Natural killer cell (primary cell): ENCODE data around the gene HDAC4. TPM values are rescaled to one million over a fixed set of nuclear protein-coding genes. Genes with fewer than 3 reads are reported as not detected.

Experiments used
- ATAC-seq, 3 donors: fragments of 150-1000 bp in 2 of 3; fragments of 200-7000 bp in 1 of 3; cut with Tn5 transposase; 1 replicate in 1 of 3; 2 replicates in 2 of 3; pipeline ENCODE4 v1.10.0; 2021; ENCODE audit warnings: mild to moderate bottlenecking in 2 of 3, moderate library complexity in 2 of 3
- DNase-seq, 2 donors: peaks; one replicate each; pipeline versions ENCODE4 v3.0.0 to v3.0.0-alpha.2; 2013 to 2021; ENCODE audit warnings: mixed read lengths in 1 of 2
- H3K27ac ChIP-seq: one replicate; pipeline ENCODE4 v1.5.1; 2013; ENCODE audit warnings: mild to moderate bottlenecking, low read length
- H3K27me3 ChIP-seq: one replicate; pipeline ENCODE4 v1.6.1; 2013; ENCODE audit warnings: low read length; ENCODE audit not compliant: control insufficient read depth, insufficient read depth
- H3K36me3 ChIP-seq: one replicate; pipeline ENCODE4 v1.6.1; 2013; ENCODE audit warnings: low read length; ENCODE audit not compliant: control insufficient read depth, insufficient read depth
- H3K4me1 ChIP-seq: one replicate; pipeline ENCODE4 v1.6.1; 2013; ENCODE audit warnings: low read length; ENCODE audit not compliant: control insufficient read depth, insufficient read depth
- H3K4me3 ChIP-seq: one replicate; pipeline ENCODE4 v1.5.1; 2013; ENCODE audit warnings: low read length
- H3K9me3 ChIP-seq: one replicate; pipeline ENCODE4 v1.6.1; 2013; ENCODE audit warnings: low read length; ENCODE audit not compliant: control insufficient read depth, insufficient read depth
- H3K27ac Mint-ChIP-seq, 2 donors: one replicate each; pipeline ENCODE4 v1.8.0; 2022; ENCODE audit warnings: mild to moderate bottlenecking in 2 of 2, mixed read lengths in 2 of 2, moderate library complexity in 1 of 2
- H3K27me3 Mint-ChIP-seq, 2 donors: one replicate each; pipeline ENCODE4 v1.8.0; 2022; ENCODE audit warnings: low read depth in 2 of 2, mixed read lengths in 2 of 2
- H3K36me3 Mint-ChIP-seq: one replicate; pipeline ENCODE4 v1.8.0; 2022; ENCODE audit warnings: mixed read lengths
- H3K4me1 Mint-ChIP-seq, 2 donors: one replicate each; pipeline ENCODE4 v1.8.0; 2022; ENCODE audit warnings: mixed read lengths in 2 of 2
- H3K4me3 Mint-ChIP-seq: one replicate; pipeline ENCODE4 v1.8.0; 2022; ENCODE audit warnings: mild to moderate bottlenecking, moderate library complexity, mixed read lengths
- H3K9me3 Mint-ChIP-seq, 2 donors: one replicate each; pipeline ENCODE4 v1.8.0; 2022; ENCODE audit warnings: mixed read lengths in 2 of 2
- WGBS: methylation state at CpG from one replicate; pipeline ENCODE4 v1.1.7; 2013; ENCODE audit warnings: missing lambda C conversion rate; ENCODE audit not compliant: insufficient coverage; 5-methylcytosine and 5-hydroxymethylcytosine counted together
- intact Hi-C: fragments of 100-400 bp; cut with micrococcal nuclease; formaldehyde crosslinking; loops from one replicate; pipeline ENCODE4 v1.14.2; 2022
- total RNA-seq, 4 donors: library from RNA; stranded (reverse); fragments of 120-200 nt in 1 of 4; gene quantifications; one replicate each; pipeline versions ENCODE4 v1.2.3 to v1.2.4, GENCODE V29; 2013 to 2022
- TF ChIP-seq, protein P1 (sequence below): fragments of 200-600 bp; IDR thresholded peaks from one replicate; pipeline ENCODE4 v1.8.0; 2022; ENCODE audit warnings: antibody characterized with exemption

HDAC4 gene
- total RNA-seq, 3 donors from 2014 or later (not counting 1 experiment from before 2014, with no cell fraction given): 74.9 to 105 (median 100) TPM

DNA sequence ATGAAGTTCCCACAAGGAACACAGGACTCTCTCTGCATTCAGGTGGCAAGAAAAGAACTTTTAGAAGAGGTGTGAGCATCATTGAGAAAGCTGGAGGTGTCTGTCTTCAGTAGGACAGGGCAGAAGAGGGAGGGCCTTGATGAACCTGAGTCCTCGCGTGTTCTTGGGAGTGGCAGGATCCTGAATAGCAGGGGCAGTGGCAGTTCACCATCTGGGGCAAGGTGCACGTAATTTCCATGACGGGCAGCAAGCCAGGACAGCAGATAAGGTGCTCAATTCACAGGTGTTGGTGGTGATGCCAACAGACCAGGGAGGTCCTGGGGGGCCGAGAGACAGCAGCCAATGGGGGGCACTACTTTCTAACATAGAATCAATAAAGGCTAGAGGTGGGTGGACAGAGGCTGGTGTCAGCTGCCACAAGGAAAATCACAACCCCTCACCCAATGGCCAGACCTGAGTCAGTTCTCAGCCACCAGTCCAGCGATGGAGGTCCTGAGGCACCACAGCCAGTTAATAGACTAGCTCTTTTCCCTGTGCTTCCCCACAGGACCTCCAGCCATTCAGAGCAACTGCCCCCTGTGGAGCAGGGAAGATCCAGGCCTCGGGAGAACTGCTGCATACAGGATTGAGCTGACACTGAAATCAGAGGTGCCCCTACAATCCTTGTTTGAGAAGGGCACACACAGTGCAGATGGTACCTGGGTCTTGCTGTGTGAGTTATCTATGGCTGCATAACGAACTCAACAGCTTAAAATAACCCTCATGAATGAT, 10.9 kb upstream of the HDAC4 start:
- Histone ChIP-seq H3K36me3 (no peaks in the 10 kb centered on the region), H3K9me3 (no peaks in the 10 kb centered on the region), H3K4me1 (peaks cover 19% of the 10 kb centered on the region), H3K4me3 (no peak overlapping the region), H3K27me3 (no peaks in the 10 kb centered on the region), H3K27ac (no peak overlapping the region)
- H3K4me3 Mint-ChIP-seq: peak overlapping the region; percentile 45
- H3K36me3 Mint-ChIP-seq: peaks cover 10% of the 10 kb centered on the region
- TF ChIP-seq, protein P1, sequence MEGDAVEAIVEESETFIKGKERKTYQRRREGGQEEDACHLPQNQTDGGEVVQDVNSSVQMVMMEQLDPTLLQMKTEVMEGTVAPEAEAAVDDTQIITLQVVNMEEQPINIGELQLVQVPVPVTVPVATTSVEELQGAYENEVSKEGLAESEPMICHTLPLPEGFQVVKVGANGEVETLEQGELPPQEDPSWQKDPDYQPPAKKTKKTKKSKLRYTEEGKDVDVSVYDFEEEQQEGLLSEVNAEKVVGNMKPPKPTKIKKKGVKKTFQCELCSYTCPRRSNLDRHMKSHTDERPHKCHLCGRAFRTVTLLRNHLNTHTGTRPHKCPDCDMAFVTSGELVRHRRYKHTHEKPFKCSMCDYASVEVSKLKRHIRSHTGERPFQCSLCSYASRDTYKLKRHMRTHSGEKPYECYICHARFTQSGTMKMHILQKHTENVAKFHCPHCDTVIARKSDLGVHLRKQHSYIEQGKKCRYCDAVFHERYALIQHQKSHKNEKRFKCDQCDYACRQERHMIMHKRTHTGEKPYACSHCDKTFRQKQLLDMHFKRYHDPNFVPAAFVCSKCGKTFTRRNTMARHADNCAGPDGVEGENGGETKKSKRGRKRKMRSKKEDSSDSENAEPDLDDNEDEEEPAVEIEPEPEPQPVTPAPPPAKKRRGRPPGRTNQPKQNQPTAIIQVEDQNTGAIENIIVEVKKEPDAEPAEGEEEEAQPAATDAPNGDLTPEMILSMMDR: no peak
- H3K27me3 Mint-ChIP-seq: peaks cover 20 to 26% of the 10 kb centered on the region in 2 donors
- H3K27ac Mint-ChIP-seq: no peak overlapping the region
- peaks cover 29 to 32% of the 10 kb centered on the region in 2 donors for H3K4me1 Mint-ChIP-seq
- DNase-seq: no peak
- peaks cover 4 to 5% of the 10 kb centered on the region in 2 donors for H3K9me3 Mint-ChIP-seq
- 83% methylated on average over 7 of the region's 8 CpGs for WGBS
- ATAC-seq: no peak
- intact Hi-C loops: no loop called here

DNA sequence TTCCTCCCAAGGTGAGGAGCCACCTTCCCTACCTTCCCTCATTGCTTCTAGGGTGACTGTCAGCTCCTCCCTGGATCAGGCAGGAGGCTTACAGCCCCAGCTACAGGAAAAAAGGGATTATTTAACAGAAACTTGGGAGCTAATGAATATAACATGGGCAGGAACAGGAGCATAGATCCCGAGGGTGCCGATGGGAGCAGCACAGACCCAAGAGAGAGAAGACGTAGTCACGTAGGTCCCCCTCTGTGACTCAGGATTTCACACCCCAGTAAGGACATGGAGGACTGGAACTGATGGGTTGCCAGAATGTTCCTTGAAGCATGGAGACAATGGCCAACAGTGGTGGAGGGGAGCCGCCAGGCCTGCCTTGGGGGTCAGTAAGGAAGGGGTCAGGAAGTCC, 10.3 kb upstream of the HDAC4 start:
- H3K4me3 Mint-ChIP-seq: peak overlapping the region; percentile 45
- DNase-seq: no peak
- H3K27me3 Mint-ChIP-seq: peaks cover 19 to 26% of the 10 kb centered on the region in 2 donors
- no peak overlapping the region for H3K27ac ChIP-seq
- ATAC-seq: no peak
- H3K27ac Mint-ChIP-seq: no peak overlapping the region
- peaks cover 4 to 5% of the 10 kb centered on the region in 2 donors for H3K9me3 Mint-ChIP-seq
- H3K4me1 ChIP-seq: peaks cover 19% of the 10 kb centered on the region
- peaks cover 29 to 32% of the 10 kb centered on the region in 2 donors for H3K4me1 Mint-ChIP-seq
- no peak overlapping the region for H3K4me3 ChIP-seq
- no peaks in the 10 kb centered on the region for H3K27me3 ChIP-seq
- TF ChIP-seq, protein P1: no peak
- no peaks in the 10 kb centered on the region for H3K36me3 ChIP-seq
- intact Hi-C loops: no loop called here
- peaks cover 10% of the 10 kb centered on the region for H3K36me3 Mint-ChIP-seq
- 95% methylated on average over 5 of the region's 5 CpGs for WGBS
- H3K9me3 ChIP-seq: no peaks in the 10 kb centered on the region

DNA sequence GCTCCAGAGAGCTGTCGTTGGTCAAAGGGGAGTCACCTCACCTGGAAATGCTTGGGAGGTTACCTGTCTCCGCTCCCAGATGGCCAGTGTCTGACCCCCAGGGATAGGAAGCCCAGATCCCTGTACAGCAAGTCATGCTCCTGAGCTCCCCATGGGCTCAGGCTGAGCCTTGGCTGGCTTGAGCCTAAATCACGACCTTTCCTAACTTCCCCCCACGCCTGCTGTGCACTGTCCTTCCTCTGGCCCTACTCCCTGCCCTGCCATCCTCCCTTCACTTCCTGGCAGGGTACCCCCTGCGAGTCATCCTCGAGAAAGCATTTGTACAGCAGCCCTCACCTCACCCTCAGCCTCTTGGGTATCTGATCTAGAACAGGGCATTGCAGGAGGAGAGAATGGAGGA, 9.2 kb upstream of the HDAC4 start:
- DNase-seq: no peak
- H3K4me1 Mint-ChIP-seq: peaks cover 29 to 32% of the 10 kb centered on the region in 2 donors
- Histone ChIP-seq H3K9me3 (no peaks in the 10 kb centered on the region), H3K27ac (no peak overlapping the region), H3K4me1 (peaks cover 19% of the 10 kb centered on the region), H3K27me3 (no peaks in the 10 kb centered on the region), H3K4me3 (no peak overlapping the region), H3K36me3 (no peaks in the 10 kb centered on the region)
- peaks cover 10% of the 10 kb centered on the region for H3K36me3 Mint-ChIP-seq
- H3K27me3 Mint-ChIP-seq: peaks cover 19 to 26% of the 10 kb centered on the region in 2 donors
- intact Hi-C loops: no loop called here
- H3K27ac Mint-ChIP-seq: no peak overlapping the region
- no peak for ATAC-seq
- TF ChIP-seq, protein P1: no peak
- 93% methylated on average over 6 of the region's 6 CpGs for WGBS
- no peak overlapping the region for H3K4me3 Mint-ChIP-seq
- H3K9me3 Mint-ChIP-seq: peaks cover 4 to 5% of the 10 kb centered on the region in 2 donors
